DMS153 treated with DMSO at 0.1 percent for 48 hours (cell line): ENCODE results near the gene ESRRG.
"Not testable (repeated sequence)": the region's sequence is repeated elsewhere in the genome, so short reads cannot be mapped to it uniquely, and the experiment has no call there.

Experiments
- DNase-seq: peaks from one replicate; lab custom pipeline; 2025; ENCODE audit not compliant: unreplicated experiment; lab: John Stamatoyannopoulos, UW

Gene ESRRG

DNA sequence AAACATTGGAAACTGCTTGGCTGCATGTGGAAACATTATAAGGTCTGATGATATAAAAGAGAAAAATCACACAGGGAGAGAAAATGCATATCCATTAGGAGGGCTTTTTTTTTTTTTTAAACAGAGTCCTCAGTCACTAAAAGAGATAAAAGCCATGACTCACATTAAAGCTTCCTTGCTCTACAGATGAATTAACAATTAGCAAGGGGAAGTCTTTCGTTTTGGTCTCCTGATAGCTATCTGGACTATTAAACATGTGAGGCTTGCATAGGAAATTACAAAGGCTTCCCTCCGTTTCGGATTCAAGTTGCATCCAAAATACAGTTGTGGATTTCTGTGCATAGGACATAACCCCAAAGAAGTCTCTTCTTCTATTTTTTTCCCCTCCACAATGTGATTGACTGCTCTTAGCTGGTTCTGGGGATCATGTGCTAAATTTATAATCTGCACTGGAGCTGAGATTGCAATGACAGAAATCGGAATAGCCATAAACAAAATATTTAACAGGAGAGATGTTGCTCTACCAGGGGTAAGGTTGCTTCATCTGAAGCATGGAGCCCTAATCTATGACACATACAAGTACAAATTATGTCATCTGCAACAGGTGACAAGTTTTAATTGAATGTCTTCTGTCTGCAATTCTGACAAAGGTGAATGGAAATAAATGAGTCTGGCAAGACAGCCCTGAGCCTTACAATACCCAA, 146.8 kb downstream of the ESRRG start:
- DNase-seq, result no peak

DNA sequence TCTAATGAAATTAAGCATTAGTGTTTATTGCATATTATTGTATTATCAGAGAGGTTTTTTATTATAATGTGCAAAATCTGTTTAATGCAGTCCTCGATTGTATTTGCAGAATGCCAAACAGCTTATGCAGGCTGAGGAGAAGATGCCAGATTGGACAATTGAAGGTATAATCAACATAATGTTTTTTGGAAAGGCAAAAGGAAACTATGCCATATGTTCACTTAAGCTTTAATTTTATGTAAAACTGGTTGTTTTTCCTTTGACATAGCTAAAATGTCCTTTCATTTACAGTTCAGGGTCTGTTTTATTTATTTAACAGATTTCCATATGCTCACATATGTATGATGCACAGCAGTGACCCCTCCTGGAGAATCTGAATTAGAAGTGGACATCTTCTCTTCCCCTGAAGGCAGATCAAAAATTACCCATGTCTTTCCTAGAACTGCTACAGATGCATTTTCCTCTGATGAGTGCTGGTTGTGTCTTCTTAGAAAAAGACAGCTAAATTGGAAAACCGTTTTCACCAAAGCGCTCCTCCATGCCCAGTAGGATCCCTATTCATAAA, 156.5 kb downstream of the ESRRG start:
- DNase-seq, result no peak

DNA sequence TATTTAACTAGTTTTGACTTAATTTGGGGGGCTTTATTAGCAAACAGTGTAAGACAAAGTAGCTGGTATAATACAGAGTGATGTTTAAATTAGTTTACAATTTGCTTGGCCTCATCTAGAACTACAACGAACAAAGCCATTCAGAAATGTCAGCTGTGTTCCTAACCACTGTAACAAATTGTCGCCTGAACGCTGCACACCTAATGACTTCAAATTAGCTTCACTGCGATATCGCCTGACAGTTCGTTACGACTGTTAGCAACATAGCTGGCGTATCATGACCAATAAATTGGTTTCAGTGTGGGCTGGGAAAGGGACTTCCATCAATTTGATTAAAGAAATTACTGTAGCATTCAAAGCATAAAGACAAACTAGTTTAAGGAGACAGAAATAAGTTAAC, 160.1 kb downstream of the ESRRG start:
- no peak for DNase-seq

DNA sequence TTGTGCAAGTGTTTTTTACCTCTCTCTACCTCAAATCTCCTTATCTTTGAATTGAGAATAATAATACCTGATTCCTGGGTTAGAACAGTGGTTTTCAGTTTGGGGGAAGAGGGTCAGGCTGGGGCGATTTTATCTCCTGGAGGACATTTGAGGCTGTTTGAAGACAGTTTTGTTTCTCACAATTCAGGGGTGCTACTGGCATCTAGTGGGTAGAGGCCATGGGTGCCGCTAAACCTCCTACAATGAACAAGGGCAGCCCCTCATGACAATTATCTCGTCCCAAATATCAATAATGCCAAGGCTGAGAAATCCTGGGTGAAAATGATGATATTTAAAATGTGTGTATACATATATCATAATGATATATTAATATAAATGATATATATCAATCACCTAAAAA, 160.8 kb downstream of the ESRRG start:
- DNase-seq, result no peak

DNA sequence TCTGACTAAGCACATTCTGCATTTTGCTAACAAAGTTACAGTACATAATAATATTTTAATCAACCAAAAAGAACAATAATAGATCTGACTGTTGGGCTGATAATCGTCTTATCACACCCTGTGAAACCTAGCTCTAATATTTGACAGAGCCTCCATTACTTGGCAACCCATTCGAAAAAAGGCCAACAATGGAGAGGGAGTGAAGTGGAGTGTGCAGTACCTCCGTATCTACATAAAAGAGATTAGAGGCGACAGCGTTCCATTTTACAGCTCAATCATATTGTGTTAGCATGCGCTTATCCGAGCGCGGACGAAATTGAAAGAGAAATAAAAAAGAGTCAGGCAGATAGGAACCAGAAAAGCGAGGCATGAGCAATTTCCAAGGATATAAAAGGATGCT, 162.7 kb downstream of the ESRRG start:
- peak; percentile 75 for DNase-seq

DNA sequence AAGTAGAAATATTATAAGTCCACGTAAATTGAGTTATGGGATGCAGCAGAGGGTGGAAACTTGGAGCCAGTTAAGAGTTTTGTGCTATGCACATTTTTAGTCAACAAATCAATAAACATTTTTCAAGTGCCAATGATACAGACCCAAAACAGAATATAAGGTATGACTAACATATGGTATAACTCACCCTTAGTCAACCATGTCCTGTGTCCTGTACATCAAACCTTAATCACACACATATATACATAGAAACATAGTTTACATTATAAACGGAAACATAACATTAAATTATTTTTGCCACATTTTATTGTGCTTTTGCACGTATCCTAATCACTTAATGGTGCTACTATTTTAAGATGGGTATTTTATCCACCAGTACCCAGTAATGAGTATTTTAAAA, 163.9 kb downstream of the ESRRG start:
- DNase-seq, result no peak

DNA sequence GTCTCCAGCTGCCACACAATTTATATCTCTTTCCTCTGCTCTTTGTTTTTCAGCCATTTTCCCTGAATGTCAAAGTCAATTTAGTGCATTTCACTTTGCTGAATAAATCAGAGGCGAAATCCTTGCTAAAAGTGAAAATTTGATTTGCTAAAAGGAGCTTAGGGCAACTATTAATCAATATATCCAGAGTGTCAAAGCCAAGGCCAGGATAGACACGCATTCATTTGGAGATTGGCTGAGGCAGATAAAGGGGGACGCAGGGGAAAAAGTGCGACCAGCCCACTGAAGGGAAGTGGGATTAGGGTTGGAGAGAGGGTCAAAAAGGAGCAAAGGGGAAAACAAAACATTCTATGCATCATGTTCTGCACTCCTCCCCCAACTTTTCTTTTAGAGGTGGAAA, 167.6 kb downstream of the ESRRG start:
- DNase-seq, result no peak

DNA sequence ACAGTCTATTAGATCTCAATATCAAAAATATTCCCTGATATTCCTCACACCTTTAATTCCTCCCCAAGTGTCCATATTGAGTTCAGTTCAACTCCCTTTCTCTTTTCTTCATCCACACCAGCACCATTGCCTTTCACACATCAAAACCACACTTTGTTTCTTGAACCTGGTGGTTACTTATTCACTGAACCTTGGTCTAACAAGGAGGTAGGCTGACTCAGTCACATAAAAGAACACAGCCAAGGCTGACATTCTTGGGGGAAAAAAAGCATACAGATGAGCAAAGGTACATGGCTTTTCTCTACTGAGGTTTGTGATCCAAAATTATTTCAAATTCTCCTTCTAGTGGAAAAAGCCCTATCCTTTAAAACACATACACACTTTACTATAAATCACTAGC, 168.3 kb downstream of the ESRRG start:
- DNase-seq, result no peak

DNA sequence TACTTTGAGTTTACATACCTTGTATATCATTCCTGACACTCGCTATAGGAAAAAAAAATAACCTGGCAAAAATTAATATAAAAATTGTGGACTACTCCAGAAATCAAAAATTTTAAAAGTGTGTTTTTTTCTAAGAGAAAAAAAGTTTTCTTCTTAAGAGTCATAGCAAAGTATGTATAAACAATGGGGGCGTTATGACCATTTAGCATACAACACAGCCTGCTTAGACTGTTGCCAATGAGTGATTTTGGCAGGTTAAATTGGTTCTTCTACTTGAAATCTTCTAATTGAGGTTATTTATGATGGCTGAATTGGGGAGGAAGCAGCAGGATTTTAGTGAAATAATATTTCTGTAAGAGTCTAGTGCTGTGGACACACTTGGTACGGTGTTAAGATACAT, 169.5 kb downstream of the ESRRG start:
- DNase-seq, result no peak

DNA sequence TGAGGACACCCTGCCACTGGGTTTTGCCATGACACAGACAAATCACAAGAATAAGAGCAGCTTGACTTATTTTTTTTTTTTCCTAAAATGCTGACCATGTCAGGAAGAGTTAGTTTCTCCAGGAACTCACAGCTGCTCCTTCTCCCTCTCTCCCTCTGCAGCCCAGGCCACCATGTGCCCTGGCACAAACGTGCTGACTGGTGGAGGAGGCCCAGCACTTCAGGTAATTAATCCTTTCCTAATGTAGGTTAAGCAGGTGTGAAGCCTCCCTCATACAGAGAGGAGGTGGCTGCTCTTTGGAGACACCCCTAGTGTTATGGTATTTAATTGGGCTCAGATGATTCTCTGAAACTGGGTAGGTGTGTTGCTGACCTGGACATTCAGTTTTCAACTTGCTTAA, 170.2 kb downstream of the ESRRG start:
- no peak for DNase-seq

DNA sequence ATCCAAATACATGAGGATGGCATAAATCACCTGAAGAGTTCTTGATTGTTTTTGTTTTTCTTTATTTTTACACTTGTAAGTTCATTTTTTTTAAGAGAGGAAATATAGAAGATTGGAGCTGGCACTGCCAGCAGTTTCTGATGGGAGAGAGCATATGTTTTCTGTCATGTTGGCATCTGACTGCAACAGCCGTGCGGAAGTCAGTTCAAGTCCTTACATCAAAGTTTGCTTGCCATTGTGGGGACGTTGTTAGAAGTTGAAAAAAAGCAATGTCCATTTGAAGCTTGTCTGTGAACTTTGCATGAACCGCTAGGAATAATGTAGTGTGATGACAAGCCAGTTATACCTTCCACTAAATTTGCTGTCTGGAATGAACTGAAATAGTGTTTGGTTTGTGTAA, 173.4 kb downstream of the ESRRG start:
- DNase-seq, result no peak

DNA sequence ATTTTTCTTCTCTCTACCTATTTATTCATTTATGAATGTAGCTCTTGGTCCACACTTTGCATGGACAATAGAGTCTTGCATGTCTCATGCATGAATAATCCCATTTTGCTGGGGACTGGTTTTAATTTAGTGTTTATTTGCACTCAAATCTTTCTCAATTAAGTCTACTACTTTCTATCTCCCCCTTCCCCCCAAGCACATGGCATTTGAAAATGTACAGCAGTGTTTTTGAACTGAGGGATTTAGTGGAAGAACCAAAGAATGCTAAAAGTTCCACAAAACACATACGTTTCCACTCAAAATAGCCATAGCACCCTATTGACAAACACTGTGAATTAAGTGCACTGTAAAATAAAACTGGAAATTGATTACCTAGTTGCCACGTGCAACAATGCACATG, 180.5 kb downstream of the ESRRG start:
- DNase-seq, result no peak

DNA sequence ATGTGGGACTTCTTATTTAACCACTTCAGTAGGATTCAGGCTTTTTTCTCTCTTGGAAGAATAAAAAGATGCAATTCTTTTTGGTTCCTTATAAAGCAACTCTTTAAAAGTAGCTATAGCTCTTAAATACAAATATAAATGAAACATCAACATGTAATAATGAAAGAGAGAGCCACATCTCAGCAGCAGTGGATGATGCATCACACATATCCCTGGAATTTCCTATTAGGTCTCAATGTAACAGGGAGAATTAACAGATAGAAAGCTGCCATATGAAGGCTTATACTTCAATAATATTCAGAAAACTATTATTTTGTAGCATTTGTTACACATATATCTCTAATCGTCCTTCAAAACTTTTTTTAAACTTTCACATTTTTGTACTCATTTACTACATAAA, 181.0 kb downstream of the ESRRG start:
- no peak for DNase-seq

DNA sequence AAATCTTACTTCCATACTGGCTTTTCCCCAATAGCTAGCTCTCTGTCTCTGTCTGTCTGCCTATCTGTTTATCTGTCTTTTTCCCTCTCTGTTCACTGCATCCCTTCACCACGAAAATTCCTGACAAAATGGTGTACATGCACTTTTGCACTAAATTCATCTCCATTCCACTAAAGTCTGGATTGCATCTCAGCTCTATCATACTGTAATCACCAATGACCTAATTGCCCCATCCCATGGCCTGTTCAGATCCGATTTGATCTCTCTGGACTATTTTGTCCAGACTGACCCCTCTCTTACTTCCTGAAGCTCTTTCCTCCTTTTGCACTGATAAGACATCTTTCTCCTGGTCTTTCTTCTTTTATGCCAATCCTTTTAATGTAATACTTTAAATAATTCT, 187.5 kb downstream of the ESRRG start:
- no peak for DNase-seq

DNA sequence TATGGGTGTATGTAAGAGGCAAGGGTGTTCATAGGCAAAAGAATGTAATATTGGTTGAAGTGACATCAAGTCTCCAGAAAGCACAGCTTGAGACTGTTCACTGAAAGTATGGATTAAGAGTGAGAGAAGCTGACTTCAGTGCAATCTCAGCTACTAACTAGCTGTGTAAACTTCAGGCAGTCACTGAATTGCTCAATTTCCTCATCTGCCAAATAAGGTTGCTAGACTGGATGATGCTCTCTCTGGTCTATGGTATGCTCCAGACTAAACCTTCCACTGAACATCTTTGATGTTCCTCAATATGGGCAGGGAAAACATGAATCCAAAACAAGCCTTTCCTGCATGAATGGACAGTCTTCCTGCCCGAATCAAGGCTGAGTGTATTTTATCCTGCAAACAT, 188.2 kb downstream of the ESRRG start:
- DNase-seq, result no peak

DNA sequence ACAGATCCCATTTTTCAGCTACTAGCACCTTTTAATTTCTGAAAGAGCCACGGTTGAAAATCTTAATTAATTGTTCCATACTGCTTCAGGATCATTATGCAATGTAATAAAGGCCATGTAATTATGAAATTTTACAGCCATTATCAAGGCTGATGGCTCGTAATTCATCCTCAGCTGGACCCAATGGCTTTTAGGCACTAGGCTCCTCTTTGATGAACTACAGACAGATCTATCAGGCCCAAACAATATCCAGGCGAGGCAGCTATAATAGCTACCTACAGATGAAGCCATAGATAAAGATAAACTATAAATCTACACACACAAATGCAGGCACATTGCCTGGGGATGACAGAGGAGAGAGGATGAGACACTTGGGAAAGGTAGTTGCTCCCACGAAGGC, 189.5 kb downstream of the ESRRG start:
- DNase-seq, result no peak

DNA sequence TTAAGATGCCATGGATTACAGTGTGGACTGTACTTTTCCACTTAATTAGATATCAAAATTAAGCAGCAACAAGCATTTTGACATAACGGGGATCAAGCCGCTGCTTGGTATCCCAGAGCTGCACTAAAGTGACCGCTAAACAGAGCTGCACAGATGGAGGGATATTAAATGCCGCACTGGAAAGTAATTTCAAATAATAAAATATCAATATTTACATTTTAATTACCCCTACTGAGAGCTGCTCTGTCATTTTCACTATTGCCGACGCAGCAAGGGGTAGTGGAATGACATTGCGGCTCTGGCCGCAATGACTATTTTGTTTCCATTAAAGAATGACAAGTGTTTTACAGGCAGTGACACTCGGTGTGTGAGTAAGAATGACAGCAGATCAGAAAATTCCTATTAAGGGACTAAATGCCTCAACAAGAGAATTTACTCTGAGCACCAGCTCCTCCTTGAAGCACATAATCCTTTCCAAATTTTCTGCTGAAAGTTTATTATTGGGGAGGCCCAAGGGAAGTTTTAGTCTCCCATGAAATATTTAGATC, 190.9 kb downstream of the ESRRG start:
- no peak for DNase-seq

DNA sequence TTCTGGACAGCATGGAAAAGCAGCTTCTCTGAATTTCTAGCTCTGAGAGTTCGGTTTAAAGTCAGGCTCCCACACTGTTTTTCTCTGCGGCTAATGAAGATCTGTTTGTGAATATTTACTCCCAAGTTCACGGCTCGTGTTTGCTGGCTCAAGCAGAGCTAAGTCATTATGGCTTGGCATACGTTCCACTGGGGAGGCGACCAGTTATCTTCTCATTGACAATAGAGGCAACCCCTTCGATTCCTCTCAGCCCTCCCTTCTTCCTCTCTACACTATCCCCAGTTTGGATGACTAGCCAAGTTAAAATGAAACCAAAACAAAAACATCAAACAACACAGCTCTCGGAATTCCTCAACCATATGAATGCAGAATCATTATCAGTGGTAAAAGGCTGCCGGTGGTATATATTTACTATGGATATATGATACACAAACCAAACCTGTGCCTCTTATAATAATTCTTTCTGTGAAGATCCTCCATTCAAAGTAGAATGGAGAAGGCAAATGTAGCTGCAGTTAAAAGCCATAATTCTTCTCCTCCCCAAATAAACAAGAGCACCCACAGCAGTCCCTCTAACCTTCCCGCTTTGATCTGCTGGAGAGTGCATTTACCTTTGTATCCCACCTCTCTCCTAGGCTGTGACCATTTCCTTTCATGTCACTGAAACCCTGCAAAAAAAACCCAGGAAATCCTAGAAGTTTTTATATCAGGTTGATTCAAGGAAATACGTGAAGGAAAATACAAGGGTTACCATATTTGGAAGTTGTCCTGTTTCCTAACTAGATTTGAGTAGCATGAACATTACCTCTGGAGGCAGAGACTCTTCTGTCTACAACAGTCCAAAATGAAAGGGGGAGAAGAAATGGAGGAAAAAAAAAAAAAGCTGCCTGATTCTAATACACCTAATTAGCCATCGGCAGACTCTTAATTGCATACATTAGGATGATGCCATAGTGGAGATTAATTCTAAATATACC, 191.7 kb downstream of the ESRRG start:
- peak; percentile 54 for DNase-seq

DNA sequence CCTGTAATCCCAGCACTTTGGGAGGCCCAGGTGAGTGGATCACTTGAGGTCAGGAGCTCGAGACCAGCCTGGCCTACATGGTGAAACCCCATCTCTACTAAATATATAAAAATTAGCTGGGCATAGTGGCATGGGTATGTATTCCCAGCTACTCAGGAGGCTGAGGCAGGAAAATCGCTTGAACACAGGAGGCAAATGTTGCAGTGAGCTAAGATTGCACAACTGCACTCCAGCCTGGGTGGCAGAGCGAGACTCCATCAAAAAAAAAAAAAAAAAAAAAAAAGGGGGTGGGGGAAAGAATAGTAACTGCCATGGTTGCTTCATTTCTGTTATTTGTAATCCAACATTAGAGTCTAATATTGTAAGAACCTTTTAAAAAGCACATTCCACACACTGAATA, 193.4 kb downstream of the ESRRG start:
- not testable (repeated sequence) for DNase-seq

DNA sequence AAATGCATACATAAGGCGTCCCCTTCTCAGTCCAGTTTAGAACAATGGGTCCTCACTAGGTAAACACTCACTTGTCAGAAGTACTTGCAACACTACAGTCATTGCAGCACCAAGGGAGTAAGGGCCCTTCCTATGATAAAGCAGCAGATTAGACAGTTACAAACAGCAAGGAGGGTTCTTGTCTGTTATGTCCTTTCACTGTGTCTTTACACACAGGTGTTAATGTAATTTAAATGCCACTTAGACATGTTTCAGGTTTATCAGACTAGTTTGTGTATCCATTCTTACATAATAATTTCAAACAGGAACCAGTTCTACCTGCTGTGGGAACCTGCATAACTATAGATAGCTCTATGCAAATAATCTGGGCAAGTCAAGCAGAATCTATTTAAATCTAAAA, 194.4 kb downstream of the ESRRG start:
- DNase-seq, result peak; percentile 66

DNA sequence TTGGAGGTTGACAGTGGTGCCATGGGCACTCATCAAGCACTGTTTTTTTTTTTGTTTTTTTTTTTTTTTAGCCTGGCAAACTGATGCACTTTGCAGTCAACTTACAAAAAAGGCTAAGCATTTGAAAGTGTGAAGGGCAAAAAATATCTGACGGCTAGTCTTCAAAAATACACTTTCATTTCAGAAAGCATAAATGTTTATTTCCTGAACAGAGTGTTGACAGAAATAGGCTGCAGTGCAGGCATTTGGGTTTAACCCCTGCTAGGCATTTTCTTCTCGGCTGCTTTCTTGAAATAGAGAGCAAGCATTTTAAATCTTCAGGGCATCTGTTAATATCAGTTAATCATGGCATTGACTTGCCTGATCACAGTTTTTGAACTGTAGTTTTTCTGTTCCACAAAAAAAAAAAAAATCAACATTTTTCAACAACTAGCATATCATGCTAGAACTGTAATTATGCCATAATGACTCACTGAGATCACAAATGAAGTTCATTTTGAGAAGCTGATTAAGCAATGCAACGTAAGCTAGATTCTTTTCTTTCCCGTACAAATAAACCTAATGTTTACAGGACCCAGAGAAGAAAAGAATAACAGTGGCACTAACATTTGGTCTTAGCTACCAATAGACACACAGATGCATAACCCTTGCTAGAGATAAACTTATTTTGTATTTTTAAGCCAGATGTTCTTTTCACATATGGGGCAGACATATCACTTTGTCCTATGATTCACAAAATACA, 199.6 kb downstream of the ESRRG start:
- DNase-seq, result no peak
